NT2/D1 (cell line): ENCODE measurements around the gene CD81.

ENCODE experiments used
- DNase-seq: peaks from one replicate; pipeline ENCODE4 v3.0.0-alpha.2; 2011; ENCODE audit warnings: low read depth, low spot score
- H3K27me3 ChIP-seq: 2 replicates; pipeline ENCODE4 v1.6.0; 2011; ENCODE audit warnings: mild to moderate bottlenecking; ENCODE audit not compliant: insufficient read length, insufficient read depth
- H3K36me3 ChIP-seq: 2 replicates; pipeline ENCODE4 v1.6.1; 2011; ENCODE audit warnings: mild to moderate bottlenecking, low read length, mixed read lengths; ENCODE audit not compliant: insufficient read depth, insufficient read length
- H3K4me1 ChIP-seq: 2 replicates; pipeline ENCODE4 v1.5.1; 2011; ENCODE audit not compliant: insufficient read depth, insufficient read length
- H3K4me3 ChIP-seq: 2 replicates; pipeline ENCODE4 v1.5.1; 2011; ENCODE audit warnings: low read depth; ENCODE audit not compliant: insufficient read length
- H3K9ac ChIP-seq: 2 replicates; pipeline ENCODE4 v1.6.0; 2011; ENCODE audit warnings: low read depth; ENCODE audit not compliant: insufficient read length
- H3K9me3 ChIP-seq: 2 replicates; pipeline ENCODE4 v1.5.1; 2011; ENCODE audit warnings: mild to moderate bottlenecking, low read length; ENCODE audit not compliant: insufficient read depth
- SUZ12 ChIP-seq: IDR thresholded peaks from 2 replicates; pipeline ENCODE4 v1.6.1; 2011; ENCODE audit not compliant: insufficient read length, insufficient read depth; ENCODE audit errors: extremely low read depth
- YY1 ChIP-seq: IDR thresholded peaks from 2 replicates; pipeline ENCODE4 v1.6.1; 2011; ENCODE audit not compliant: insufficient read length, insufficient read depth
- ZNF274 ChIP-seq: IDR thresholded peaks from 2 replicates; pipeline ENCODE4 v1.6.1; 2011; ENCODE audit warnings: mild to moderate bottlenecking, low read depth, low read length

The CD81 gene

DNA sequence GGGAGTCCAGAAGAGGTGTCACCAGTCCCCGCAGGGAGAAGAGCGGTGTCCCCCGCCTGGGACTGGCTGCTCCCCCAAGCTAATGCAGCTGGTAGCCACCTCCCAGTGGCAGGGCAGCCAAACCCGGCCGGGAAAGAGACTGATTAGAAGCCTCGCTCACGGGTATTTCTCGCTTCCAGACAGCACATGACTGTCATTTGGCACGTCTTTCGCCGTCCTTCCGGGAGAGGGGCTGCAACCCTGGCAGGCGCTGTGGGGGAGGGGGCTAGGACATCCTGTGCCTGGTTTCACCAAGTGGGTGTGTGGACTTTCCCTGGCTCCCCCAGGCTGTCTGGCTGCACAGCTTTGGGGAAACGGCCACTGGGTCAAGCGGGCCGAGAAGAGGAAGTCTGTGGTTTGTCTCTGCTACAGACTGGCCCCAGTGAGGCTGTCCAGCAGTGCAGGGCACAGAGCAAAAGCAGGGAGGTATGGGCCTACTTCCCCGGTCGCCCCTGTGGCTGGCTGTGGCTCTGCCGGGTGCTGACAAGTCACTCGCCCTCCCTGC lies 3.8 kb downstream of the CD81 start:
- H3K4me3 ChIP-seq = no peak overlapping the region
- DNase-seq = no peak
- peaks cover 74% of the 10 kb centered on the region for H3K36me3 ChIP-seq
- peaks cover 11% of the 10 kb centered on the region for H3K27me3 ChIP-seq
- H3K9ac ChIP-seq = no peak overlapping the region
- no peaks in the 10 kb centered on the region for H3K9me3 ChIP-seq
- peaks cover 35% of the 10 kb centered on the region for H3K4me1 ChIP-seq
- no peak for TF ChIP-seq ZNF274
- TF ChIP-seq SUZ12 = no peak
- TF ChIP-seq YY1 = no peak

- H3K4me1 ChIP-seq = peaks cover 35% of the 10 kb centered on the region
- H3K9ac ChIP-seq = no peak overlapping the region
- H3K27me3 ChIP-seq = peaks cover 3% of the 10 kb centered on the region
- DNase-seq = no peak
- no peaks in the 10 kb centered on the region for H3K9me3 ChIP-seq
- peaks cover 79% of the 10 kb centered on the region for H3K36me3 ChIP-seq
- TF ChIP-seq ZNF274 = no peak
- no peak overlapping the region for H3K4me3 ChIP-seq
Measured at GRCh38 chr11:2381494-2382128, 4.5 kb downstream of the CD81 start.

DNA sequence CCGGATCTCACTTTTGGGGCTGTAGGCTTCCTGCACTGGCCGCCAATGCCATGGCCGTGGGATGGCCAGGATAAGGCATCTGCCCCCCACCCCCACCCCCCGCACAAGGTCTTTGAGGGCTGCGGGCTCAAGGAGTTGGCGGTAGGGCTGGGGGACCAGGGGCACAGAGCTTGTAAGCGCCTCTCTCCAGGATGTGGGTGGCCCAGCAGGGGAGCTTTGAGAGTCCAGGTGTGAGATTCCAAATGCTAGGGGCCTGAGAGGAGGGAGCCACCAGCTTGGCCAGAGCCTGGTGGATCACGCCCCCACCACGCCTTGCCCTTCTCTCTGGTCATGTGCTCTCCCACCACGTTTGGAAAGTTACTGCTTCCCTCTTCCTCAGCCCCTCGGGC lies 5.0 kb downstream of the CD81 start:
- Histone ChIP-seq H3K9ac (no peak overlapping the region), H3K36me3 (peaks cover 83% of the 10 kb centered on the region), H3K27me3 (no peaks in the 10 kb centered on the region), H3K4me3 (no peak overlapping the region), H3K4me1 (peaks cover 34% of the 10 kb centered on the region), H3K9me3 (no peaks in the 10 kb centered on the region)
- DNase-seq = no peak
- TF ChIP-seq ZNF274 (no peak), SUZ12 (no peak), YY1 (no peak)

- peak overlapping the region; percentile 8 for H3K9ac ChIP-seq
- TF ChIP-seq YY1 (no peak), SUZ12 (no peak), ZNF274 (no peak)
- peaks cover 88% of the 10 kb centered on the region for H3K36me3 ChIP-seq
- no peaks in the 10 kb centered on the region for H3K9me3 ChIP-seq
- peaks cover 35% of the 10 kb centered on the region for H3K4me1 ChIP-seq
- H3K4me3 ChIP-seq = no peak overlapping the region
- H3K27me3 ChIP-seq = no peaks in the 10 kb centered on the region
- no peak for DNase-seq
Measured at GRCh38 chr11:2382936-2383851, 6.1 kb downstream of the CD81 start.

- DNase-seq = no peak
- no peak overlapping the region for H3K4me3 ChIP-seq
- no peaks in the 10 kb centered on the region for H3K9me3 ChIP-seq
- H3K36me3 ChIP-seq = peaks cover 90% of the 10 kb centered on the region
- H3K4me1 ChIP-seq = peaks cover 38% of the 10 kb centered on the region
- no peak for TF ChIP-seq SUZ12
- TF ChIP-seq ZNF274 = no peak
- TF ChIP-seq YY1 = no peak
- H3K27me3 ChIP-seq = no peaks in the 10 kb centered on the region
- peak overlapping the region; percentile 8 for H3K9ac ChIP-seq
Measured at GRCh38 chr11:2383852-2384804, 7.0 kb downstream of the CD81 start.

DNA sequence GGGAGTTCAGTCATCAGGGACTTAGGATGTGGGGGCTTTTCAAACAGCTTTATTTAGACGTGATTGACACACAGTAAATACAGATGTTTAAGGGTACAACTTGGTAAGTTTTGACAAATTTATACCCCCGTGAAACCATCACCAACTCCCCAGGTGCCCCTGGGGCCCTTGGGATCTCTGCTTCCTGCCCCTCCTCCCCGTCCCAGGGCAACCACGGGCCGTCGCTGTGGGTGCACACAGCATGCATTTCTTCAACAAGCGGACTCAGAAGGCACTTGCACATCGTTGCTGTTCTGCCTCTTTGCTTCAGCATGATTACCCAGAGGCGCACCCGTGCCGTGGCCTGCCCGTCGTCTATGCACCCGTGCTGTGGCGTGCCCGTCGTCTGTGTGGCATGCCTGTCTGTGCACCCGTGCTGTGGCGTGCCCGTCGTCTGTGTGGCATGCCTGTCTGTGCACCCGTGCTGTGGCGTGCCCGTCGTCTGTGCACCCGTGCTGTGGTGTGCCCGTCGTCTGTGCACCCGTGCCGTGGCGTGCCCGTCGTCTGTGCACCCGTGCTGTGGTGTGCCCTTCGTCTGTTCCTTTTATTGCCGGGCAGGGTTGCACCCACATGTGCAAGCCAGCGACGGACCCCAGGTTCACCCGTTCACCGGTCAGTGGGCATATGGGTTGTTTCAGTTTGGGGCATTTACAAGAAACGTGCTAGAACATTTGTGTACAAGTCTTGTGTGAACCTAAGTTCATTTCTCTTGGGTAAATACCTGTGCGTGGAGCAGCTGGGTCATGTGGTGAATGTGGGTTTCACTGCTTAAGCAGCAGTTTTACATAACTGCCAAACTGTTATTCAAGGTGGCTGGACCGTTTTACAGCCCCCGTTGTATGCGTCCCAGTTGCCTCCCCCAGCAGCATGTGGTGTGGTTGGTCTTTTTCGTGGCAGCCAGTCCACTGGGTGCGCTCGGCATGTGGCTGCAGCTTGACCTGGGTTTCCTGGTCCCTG lies 8.3 kb downstream of the CD81 start:
- Histone ChIP-seq H3K4me3 (no peak overlapping the region), H3K4me1 (peaks cover 40% of the 10 kb centered on the region), H3K36me3 (peaks cover 90% of the 10 kb centered on the region), H3K9ac (peak overlapping the region; percentile 46), H3K27me3 (no peaks in the 10 kb centered on the region), H3K9me3 (no peaks in the 10 kb centered on the region)
- no peak for TF ChIP-seq ZNF274
- TF ChIP-seq SUZ12 = no peak
- no peak for TF ChIP-seq YY1
- DNase-seq = no peak
